Measurements from ENCODE around the gene PREX1. TPM values are rescaled to one million over a fixed set of nuclear protein-coding genes. Genes with fewer than 3 reads are reported as not detected.

PREX1 gene
- total and polyA plus RNA-seq, 2 experiments from 2014 or later = 2.4 to 10.3 TPM

DNA sequence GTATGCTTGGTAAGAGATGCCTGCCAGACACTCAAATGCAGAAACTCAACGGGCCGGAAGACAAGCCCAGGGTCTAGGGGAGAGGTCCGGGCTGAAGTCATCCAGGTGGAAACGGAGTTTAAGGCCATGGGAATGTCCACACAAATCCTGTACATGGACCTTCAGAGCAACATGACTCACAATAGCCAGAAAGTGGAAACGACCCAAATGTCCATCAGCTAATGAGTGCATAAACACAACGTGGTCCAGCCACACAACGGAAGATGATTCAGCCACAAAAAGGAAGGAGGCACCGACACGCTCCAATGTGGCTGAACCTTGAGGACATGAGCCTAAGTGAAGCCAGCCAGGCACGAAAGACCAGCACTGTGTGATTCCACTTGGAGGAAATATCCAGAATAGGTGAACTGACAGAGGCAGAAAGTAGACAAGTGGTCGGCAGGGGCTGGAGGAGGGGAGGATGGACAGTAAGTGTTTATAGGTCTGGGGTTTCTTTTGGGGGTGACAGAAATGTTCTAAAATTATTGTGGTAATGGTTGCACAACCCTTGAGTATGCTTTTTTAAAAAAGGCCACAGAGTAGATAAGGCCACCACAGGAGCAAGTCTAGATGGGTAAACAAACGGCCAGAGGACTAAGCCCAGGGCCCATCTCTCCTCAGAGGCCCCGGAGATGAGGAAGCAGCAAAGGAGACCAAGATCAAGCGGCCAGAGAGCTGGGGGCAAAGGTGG, 105.6 kb downstream of the PREX1 start:
- TF ChIP-seq, protein P1, sequence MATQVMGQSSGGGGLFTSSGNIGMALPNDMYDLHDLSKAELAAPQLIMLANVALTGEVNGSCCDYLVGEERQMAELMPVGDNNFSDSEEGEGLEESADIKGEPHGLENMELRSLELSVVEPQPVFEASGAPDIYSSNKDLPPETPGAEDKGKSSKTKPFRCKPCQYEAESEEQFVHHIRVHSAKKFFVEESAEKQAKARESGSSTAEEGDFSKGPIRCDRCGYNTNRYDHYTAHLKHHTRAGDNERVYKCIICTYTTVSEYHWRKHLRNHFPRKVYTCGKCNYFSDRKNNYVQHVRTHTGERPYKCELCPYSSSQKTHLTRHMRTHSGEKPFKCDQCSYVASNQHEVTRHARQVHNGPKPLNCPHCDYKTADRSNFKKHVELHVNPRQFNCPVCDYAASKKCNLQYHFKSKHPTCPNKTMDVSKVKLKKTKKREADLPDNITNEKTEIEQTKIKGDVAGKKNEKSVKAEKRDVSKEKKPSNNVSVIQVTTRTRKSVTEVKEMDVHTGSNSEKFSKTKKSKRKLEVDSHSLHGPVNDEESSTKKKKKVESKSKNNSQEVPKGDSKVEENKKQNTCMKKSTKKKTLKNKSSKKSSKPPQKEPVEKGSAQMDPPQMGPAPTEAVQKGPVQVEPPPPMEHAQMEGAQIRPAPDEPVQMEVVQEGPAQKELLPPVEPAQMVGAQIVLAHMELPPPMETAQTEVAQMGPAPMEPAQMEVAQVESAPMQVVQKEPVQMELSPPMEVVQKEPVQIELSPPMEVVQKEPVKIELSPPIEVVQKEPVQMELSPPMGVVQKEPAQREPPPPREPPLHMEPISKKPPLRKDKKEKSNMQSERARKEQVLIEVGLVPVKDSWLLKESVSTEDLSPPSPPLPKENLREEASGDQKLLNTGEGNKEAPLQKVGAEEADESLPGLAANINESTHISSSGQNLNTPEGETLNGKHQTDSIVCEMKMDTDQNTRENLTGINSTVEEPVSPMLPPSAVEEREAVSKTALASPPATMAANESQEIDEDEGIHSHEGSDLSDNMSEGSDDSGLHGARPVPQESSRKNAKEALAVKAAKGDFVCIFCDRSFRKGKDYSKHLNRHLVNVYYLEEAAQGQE (IDR thresholded peaks at IDR 0.05; ENCODE audit: unreplicated experiment) = no peak
- TF ChIP-seq JUNB (IDR thresholded peaks at IDR 0.05; ENCODE audit: unreplicated experiment) = no peak
- DNase-seq (ENCODE audit: low spot score) (no peak), ATAC-seq (no peak)
- Mint-ChIP-seq H3K27me3 (ENCODE audit: insufficient read depth, low read depth, poor library complexity) (peaks cover 5% of the 10 kb centered on the region), H3K4me1 (peaks cover 25% of the 10 kb centered on the region), H3K27ac (no peak overlapping the region), H3K36me3 (ENCODE audit: low read depth) (peaks cover 9% of the 10 kb centered on the region), H3K9me3 (no peaks in the 10 kb centered on the region; the same call in 2 of the 3 replicates), H3K4me3 (no peak overlapping the region)
- Histone ChIP-seq H3K79me2 (replicated peaks; ENCODE audit: insufficient read depth) (no peaks in the 10 kb centered on the region), H3K9me2 (ENCODE audit: insufficient read depth) (no peaks in the 10 kb centered on the region), H3K36me3 (ENCODE audit: insufficient read depth) (no peaks in the 10 kb centered on the region), H3K4me1 (ENCODE audit: insufficient read depth) (peaks cover 5% of the 10 kb centered on the region; the same call in 1 of the 2 replicates), H3K4me3 (no peak overlapping the region), H2AFZ (no peak overlapping the region), H3K4me2 (no peak overlapping the region), H3F3A (replicated peaks; ENCODE audit: low read depth) (no peaks in the 10 kb centered on the region), H3K27ac (ENCODE audit: low read depth) (no peak overlapping the region), H4K20me1 (replicated peaks; ENCODE audit: insufficient read depth) (no peaks in the 10 kb centered on the region), H3K27me3 (ENCODE audit: insufficient read depth) (no peaks in the 10 kb centered on the region)

DNA sequence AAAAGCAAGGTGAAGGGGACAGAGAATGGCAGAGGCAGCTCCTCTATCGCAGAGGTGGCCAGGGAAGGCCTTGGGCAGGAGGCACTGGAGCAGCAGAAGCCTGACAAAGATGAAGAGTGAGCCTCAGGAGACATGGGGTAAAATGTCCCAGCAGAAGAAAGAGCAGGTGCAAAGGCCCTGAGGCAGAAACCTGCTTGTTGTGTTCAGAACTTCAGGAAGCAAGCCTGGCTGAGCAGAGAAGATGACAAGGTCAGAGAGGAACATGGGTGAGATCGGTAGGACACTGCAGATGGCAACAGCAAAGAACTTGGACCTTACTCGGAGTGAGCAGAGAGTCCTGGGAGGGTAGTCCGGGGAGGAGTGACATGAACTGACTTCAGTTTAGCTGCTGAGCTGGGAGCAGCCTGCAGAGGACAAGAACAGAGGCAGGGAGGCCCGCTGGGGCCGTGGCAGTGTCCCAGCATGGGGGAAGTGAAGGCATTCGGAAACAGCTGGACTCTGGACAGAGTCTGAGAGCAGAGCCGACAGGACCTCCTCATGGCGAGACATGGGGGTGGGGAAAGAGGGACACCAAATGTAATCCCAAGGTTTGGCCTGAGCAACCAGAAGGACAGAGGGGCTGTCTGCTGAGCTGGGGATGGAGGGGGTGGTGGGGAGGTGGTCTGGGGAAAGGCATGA, 106.3 kb downstream of the PREX1 start:
- ATAC-seq (no peak), DNase-seq (ENCODE audit: low spot score) (no peak)
- Histone ChIP-seq H3K4me2 (no peak overlapping the region), H3K4me3 (no peak overlapping the region), H3K9me2 (ENCODE audit: insufficient read depth) (no peaks in the 10 kb centered on the region), H3K27ac (ENCODE audit: low read depth) (no peak overlapping the region), H3F3A (replicated peaks; ENCODE audit: low read depth) (no peaks in the 10 kb centered on the region), H3K36me3 (ENCODE audit: insufficient read depth) (no peaks in the 10 kb centered on the region), H3K27me3 (ENCODE audit: insufficient read depth) (no peaks in the 10 kb centered on the region), H4K20me1 (replicated peaks; ENCODE audit: insufficient read depth) (no peaks in the 10 kb centered on the region), H3K4me1 (ENCODE audit: insufficient read depth) (peaks cover 5% of the 10 kb centered on the region; the same call in 1 of the 2 replicates), H2AFZ (no peak overlapping the region), H3K79me2 (replicated peaks; ENCODE audit: insufficient read depth) (no peaks in the 10 kb centered on the region)
- Mint-ChIP-seq H3K27ac (no peak overlapping the region), H3K36me3 (ENCODE audit: low read depth) (peaks cover 9% of the 10 kb centered on the region), H3K9me3 (no peaks in the 10 kb centered on the region; the same call in 2 of the 3 replicates), H3K4me1 (peaks cover 25% of the 10 kb centered on the region), H3K27me3 (ENCODE audit: insufficient read depth, low read depth, poor library complexity) (peaks cover 5% of the 10 kb centered on the region), H3K4me3 (no peak overlapping the region)
- no peak for TF ChIP-seq CREB1 (CRISPR knock-in tag; IDR thresholded peaks at IDR 0.05; ENCODE audit: low read depth)
- no peak for TF ChIP-seq EZH2 (IDR thresholded peaks at IDR 0.05; ENCODE audit: low read depth, unreplicated experiment)
- TF ChIP-seq POLR2AphosphoS5 (IDR thresholded peaks at IDR 0.05; ENCODE audit: low read depth) = no peak
- TF ChIP-seq JUNB (IDR thresholded peaks at IDR 0.05; ENCODE audit: unreplicated experiment) = no peak
- TF ChIP-seq, protein P2, sequence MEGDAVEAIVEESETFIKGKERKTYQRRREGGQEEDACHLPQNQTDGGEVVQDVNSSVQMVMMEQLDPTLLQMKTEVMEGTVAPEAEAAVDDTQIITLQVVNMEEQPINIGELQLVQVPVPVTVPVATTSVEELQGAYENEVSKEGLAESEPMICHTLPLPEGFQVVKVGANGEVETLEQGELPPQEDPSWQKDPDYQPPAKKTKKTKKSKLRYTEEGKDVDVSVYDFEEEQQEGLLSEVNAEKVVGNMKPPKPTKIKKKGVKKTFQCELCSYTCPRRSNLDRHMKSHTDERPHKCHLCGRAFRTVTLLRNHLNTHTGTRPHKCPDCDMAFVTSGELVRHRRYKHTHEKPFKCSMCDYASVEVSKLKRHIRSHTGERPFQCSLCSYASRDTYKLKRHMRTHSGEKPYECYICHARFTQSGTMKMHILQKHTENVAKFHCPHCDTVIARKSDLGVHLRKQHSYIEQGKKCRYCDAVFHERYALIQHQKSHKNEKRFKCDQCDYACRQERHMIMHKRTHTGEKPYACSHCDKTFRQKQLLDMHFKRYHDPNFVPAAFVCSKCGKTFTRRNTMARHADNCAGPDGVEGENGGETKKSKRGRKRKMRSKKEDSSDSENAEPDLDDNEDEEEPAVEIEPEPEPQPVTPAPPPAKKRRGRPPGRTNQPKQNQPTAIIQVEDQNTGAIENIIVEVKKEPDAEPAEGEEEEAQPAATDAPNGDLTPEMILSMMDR (conservative IDR thresholded peaks at IDR 0.05; ENCODE audit: low read depth in 2 of 2) = no peak
- TF ChIP-seq STAT1 (IDR thresholded peaks at IDR 0.05; ENCODE audit: unreplicated experiment) = no peak
- TF ChIP-seq ZNF114 (CRISPR knock-in tag; IDR thresholded peaks at IDR 0.05) = no peak
- TF ChIP-seq ZNF331 (CRISPR knock-in tag; IDR thresholded peaks at IDR 0.05; ENCODE audit: low read depth) = no peak
- no peak for TF ChIP-seq EZH2phosphoT487 (IDR thresholded peaks at IDR 0.05; ENCODE audit: unreplicated experiment)
- TF ChIP-seq, protein P1 (IDR thresholded peaks at IDR 0.05; ENCODE audit: unreplicated experiment) = no peak
- TF ChIP-seq NANOG (IDR thresholded peaks at IDR 0.05; ENCODE audit: borderline replicate concordance) = no peak
